ENCODE data around the gene HIGD2A. TPM values are rescaled to one million over a fixed set of nuclear protein-coding genes. Genes with fewer than 3 reads are reported as not detected.
A peak's percentile ranks its signal among the peaks of the same experiment; 100 is the strongest.

The HIGD2A gene
- total RNA-seq, 1 experiment from 2014 or later = 133 TPM

GRCh38 chr5:176365351-176366231 is 23.0 kb upstream of the HIGD2A start, which contains the start of gene ARL10:
ARL10 (plus strand) TSS chr5:176365487; CDS start chr5:176365564, 77 bp downstream.
- BruUV-seq (replicated peaks) = no TSS peak
- no peak within 1 kb of the TSS for H2AFZ ChIP-seq
- POLR2A ChIA-PET (ENCODE audit: unreplicated experiment) = no interaction called here
- H3K4me1 ChIP-seq (replicated peaks; ENCODE audit: insufficient read depth) = peaks cover under 1% of the 10 kb centered on the region; the same call in 1 of the 2 replicates
- CTCF ChIA-PET = no interaction called here
- TF ChIP-seq CTCF (conservative IDR thresholded peaks at IDR 0.05) = no peak
- no peak for TF ChIP-seq EZH2 (IDR thresholded peaks at IDR 0.05; ENCODE audit: low read depth)
- no peaks in the 10 kb centered on the region for H3K9me2 ChIP-seq (ENCODE audit: insufficient read depth)
- no peaks in the 10 kb centered on the region for H4K20me1 ChIP-seq (ENCODE audit: insufficient read depth)
- no peaks in the 10 kb centered on the region for H3F3A ChIP-seq (ENCODE audit: insufficient read depth, low read depth)
- no peaks in the 10 kb centered on the region for H3K36me3 ChIP-seq (ENCODE audit: low read depth)
- no peak within 1 kb of the TSS for H3K27ac ChIP-seq
- H3K4me3 ChIP-seq = no peak within 1 kb of the TSS
- DNase-seq = peak in 1 of 2 experiments; percentile 17
- intact Hi-C loops (cut with micrococcal nuclease; ENCODE audit: unreplicated experiment) = no loop called here
- no peaks in the 10 kb centered on the region for H3K9me3 ChIP-seq (ENCODE audit: insufficient read depth, low read depth)
- H3K27me3 ChIP-seq (ENCODE audit: insufficient read depth, low read depth) = no peaks in the 10 kb centered on the region
- peaks cover 9% of the 10 kb centered on the region for H3K79me2 ChIP-seq (ENCODE audit: low read depth)
- H3K4me2 ChIP-seq = no peak within 1 kb of the TSS

GRCh38 chr5:176366232-176366894 is 22.2 kb upstream of the HIGD2A start:
- Histone ChIP-seq H2AFZ (no peak overlapping the region), H3K4me3 (no peak overlapping the region), H3K36me3 (ENCODE audit: low read depth) (no peaks in the 10 kb centered on the region), H3F3A (ENCODE audit: insufficient read depth, low read depth) (no peaks in the 10 kb centered on the region), H3K4me2 (no peak overlapping the region), H3K9me2 (ENCODE audit: insufficient read depth) (no peaks in the 10 kb centered on the region), H3K79me2 (ENCODE audit: low read depth) (peaks cover 2% of the 10 kb centered on the region; the same call in 1 of the 2 replicates), H3K4me1 (replicated peaks; ENCODE audit: insufficient read depth) (no peaks in the 10 kb centered on the region; the same call in 1 of the 2 replicates), H3K27me3 (ENCODE audit: insufficient read depth, low read depth) (no peaks in the 10 kb centered on the region), H4K20me1 (ENCODE audit: insufficient read depth) (no peaks in the 10 kb centered on the region), H3K27ac (no peak overlapping the region), H3K9me3 (ENCODE audit: insufficient read depth, low read depth) (no peaks in the 10 kb centered on the region)
- ChIA-PET POLR2A (ENCODE audit: unreplicated experiment) (no interaction called here), CTCF (no interaction called here)
- BruUV-seq (replicated peaks) = no TSS peak
- TF ChIP-seq CTCF (conservative IDR thresholded peaks at IDR 0.05) (no peak), EZH2 (IDR thresholded peaks at IDR 0.05; ENCODE audit: low read depth) (no peak)
- no peak for DNase-seq
- intact Hi-C loops (cut with micrococcal nuclease; ENCODE audit: unreplicated experiment) = no loop called here

- Histone ChIP-seq H2AFZ (no peak overlapping the region), H3K79me2 (ENCODE audit: low read depth) (no peaks in the 10 kb centered on the region), H3K4me1 (replicated peaks; ENCODE audit: insufficient read depth) (peaks cover 13% of the 10 kb centered on the region), H4K20me1 (ENCODE audit: insufficient read depth) (no peaks in the 10 kb centered on the region), H3K9me3 (ENCODE audit: insufficient read depth, low read depth) (no peaks in the 10 kb centered on the region), H3K4me3 (no peak overlapping the region), H3K4me2 (no peak overlapping the region), H3K27me3 (ENCODE audit: insufficient read depth, low read depth) (no peaks in the 10 kb centered on the region), H3K9me2 (ENCODE audit: insufficient read depth) (no peaks in the 10 kb centered on the region), H3K36me3 (ENCODE audit: low read depth) (no peaks in the 10 kb centered on the region), H3K27ac (no peak overlapping the region), H3F3A (ENCODE audit: insufficient read depth, low read depth) (0 out of 2 replicates have a peak, but pooled peaks cover 12% of the 10 kb centered on the region)
- no TSS peak for BruUV-seq (replicated peaks)
- POLR2A ChIA-PET (ENCODE audit: unreplicated experiment) = no interaction called here
- no peak for DNase-seq
- CTCF ChIA-PET = no interaction called here
- intact Hi-C loops (cut with micrococcal nuclease; ENCODE audit: unreplicated experiment) = no loop called here
- TF ChIP-seq CTCF (conservative IDR thresholded peaks at IDR 0.05) = no peak
- no peak for TF ChIP-seq EZH2 (IDR thresholded peaks at IDR 0.05; ENCODE audit: low read depth)
Observed at GRCh38 chr5:176368726-176369125, 19.8 kb upstream of the HIGD2A start.
